GM23338 (cell line): ENCODE data around the gene SOAT2.

Experiments used
- CREB1 ChIP-seq: fragments of 250-450 bp; sonication (Bioruptor Pico); IDR thresholded peaks from 2 replicates; pipeline ENCODE4 v1.5.0; 2020; ENCODE audit warnings: low read depth, mild to moderate bottlenecking, moderate library complexity
- CTCF ChIP-seq, 2 experiments: fragments of 200-600 bp in 1 of 2; sonication (generic) in 1 of 2; conservative IDR thresholded peaks; 2 replicates each; pipeline versions ENCODE4 v1.5.1 to v1.6.1; 2016 to 2017; ENCODE audit warnings: antibody characterized with exemption in 2 of 2, low read depth in 2 of 2, mild to moderate bottlenecking in 2 of 2, moderate library complexity in 1 of 2
- ETS1 ChIP-seq: IDR thresholded peaks from 2 replicates; pipeline ENCODE4 v1.6.1; 2016; ENCODE audit warnings: antibody characterized with exemption
- EZH2 ChIP-seq: fragments of 200-600 bp; sonication (generic); IDR thresholded peaks from one replicate; pipeline ENCODE4 v1.8.0; 2017; ENCODE audit warnings: antibody characterized with exemption, mild to moderate bottlenecking, low read depth; ENCODE audit not compliant: unreplicated experiment
- EZH2phosphoT487 ChIP-seq: fragments of 200-600 bp; sonication (generic); IDR thresholded peaks from one replicate; pipeline ENCODE4 v1.8.1; 2018; ENCODE audit warnings: antibody characterized with exemption; ENCODE audit not compliant: unreplicated experiment
- JUNB ChIP-seq: IDR thresholded peaks from one replicate; pipeline ENCODE4 v1.6.1; 2016; ENCODE audit warnings: antibody characterized with exemption; ENCODE audit not compliant: unreplicated experiment
- POLR2AphosphoS5 ChIP-seq: IDR thresholded peaks from 2 replicates; pipeline ENCODE4 v1.6.1; 2016; ENCODE audit warnings: antibody characterized with exemption, low read depth
- REST ChIP-seq: IDR thresholded peaks from one replicate; pipeline ENCODE4 v1.6.1; 2018; ENCODE audit warnings: antibody characterized with exemption; ENCODE audit not compliant: unreplicated experiment
- ZNF331 ChIP-seq: fragments of 250-450 bp; sonication (Bioruptor Pico); IDR thresholded peaks from 2 replicates; pipeline ENCODE4 v1.5.0; 2020; ENCODE audit warnings: low read depth, mild to moderate bottlenecking, moderate library complexity

- TF ChIP-seq POLR2AphosphoS5, result no peak
- TF ChIP-seq CTCF (conservative IDR thresholded peaks at IDR 0.05; ENCODE audit: low read depth in 2 of 2), result no peak
- no peak for TF ChIP-seq EZH2phosphoT487
- no peak for TF ChIP-seq REST
- no peak for TF ChIP-seq ETS1
- TF ChIP-seq EZH2, result no peak
- no peak for TF ChIP-seq CREB1 (CRISPR knock-in tag)
- TF ChIP-seq JUNB, result no peak
- no peak for TF ChIP-seq ZNF331 (CRISPR knock-in tag)
Measured at GRCh38 chr12:53063708-53064612, 39.3 kb upstream of the SOAT2 start.
